ENCODE measurements around the gene DLG2.

DNA sequence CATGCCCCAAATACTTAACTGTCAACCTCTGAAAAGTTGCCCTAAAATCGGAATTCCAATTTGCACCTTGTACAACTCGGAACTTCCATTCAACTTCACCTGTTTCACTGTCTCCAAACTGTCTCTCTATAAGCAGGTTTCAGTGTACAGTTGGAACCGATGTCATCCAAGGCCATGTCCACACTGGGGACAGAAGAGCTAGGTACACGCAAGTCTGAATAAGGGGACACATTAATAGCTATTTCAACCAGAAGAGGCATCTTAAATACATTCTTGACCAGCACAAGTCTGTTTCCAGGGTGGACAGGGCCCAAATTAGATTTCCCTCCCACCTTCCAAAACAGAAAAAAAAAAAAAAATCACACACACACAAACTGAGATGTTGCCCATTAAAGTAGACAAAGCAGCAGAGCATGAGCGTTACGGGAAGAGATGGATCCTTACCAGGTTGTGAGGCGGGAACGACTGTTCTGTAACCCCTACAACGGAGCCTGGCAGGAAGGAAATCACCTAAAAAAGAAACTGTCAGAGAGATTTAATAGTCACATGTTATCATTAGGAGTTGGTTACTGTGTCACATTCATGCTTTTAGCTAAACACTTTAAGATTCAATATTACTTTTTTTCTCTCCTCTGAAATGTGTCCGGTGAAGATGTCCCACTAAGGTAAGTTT is 36.1 kb upstream of the DLG2 start:
- TF ChIP-seq, protein P1, sequence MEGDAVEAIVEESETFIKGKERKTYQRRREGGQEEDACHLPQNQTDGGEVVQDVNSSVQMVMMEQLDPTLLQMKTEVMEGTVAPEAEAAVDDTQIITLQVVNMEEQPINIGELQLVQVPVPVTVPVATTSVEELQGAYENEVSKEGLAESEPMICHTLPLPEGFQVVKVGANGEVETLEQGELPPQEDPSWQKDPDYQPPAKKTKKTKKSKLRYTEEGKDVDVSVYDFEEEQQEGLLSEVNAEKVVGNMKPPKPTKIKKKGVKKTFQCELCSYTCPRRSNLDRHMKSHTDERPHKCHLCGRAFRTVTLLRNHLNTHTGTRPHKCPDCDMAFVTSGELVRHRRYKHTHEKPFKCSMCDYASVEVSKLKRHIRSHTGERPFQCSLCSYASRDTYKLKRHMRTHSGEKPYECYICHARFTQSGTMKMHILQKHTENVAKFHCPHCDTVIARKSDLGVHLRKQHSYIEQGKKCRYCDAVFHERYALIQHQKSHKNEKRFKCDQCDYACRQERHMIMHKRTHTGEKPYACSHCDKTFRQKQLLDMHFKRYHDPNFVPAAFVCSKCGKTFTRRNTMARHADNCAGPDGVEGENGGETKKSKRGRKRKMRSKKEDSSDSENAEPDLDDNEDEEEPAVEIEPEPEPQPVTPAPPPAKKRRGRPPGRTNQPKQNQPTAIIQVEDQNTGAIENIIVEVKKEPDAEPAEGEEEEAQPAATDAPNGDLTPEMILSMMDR (IDR thresholded peaks at IDR 0.05): no peak
- no peak for TF ChIP-seq POLR2A (IDR thresholded peaks at IDR 0.05)
